T-helper 1 cell treated with Interleukin-12 subunit alpha and Interleukin-12 subunit beta and Interleukin-4 antibody, amounts not matched to agents 30 ng/mL and 1 ng/mL, for 36 hours (primary cell): Measurements from ENCODE around the gene C16orf89. TPM values are rescaled to one million over a fixed set of nuclear protein-coding genes. Genes with fewer than 3 reads are reported as not detected.

Source experiments
- intact Hi-C: fragments of 100-400 bp; cut with micrococcal nuclease; formaldehyde crosslinking; loops from one replicate; pipeline ENCODE4 v1.15.1; 2024
- total RNA-seq: library from RNA; stranded (reverse); gene quantifications from 2 replicates; pipeline ENCODE4 v1.2.3, GENCODE V29; 2022

The C16orf89 gene
- total RNA-seq, 1 donor from 2014 or later: not detected

DNA sequence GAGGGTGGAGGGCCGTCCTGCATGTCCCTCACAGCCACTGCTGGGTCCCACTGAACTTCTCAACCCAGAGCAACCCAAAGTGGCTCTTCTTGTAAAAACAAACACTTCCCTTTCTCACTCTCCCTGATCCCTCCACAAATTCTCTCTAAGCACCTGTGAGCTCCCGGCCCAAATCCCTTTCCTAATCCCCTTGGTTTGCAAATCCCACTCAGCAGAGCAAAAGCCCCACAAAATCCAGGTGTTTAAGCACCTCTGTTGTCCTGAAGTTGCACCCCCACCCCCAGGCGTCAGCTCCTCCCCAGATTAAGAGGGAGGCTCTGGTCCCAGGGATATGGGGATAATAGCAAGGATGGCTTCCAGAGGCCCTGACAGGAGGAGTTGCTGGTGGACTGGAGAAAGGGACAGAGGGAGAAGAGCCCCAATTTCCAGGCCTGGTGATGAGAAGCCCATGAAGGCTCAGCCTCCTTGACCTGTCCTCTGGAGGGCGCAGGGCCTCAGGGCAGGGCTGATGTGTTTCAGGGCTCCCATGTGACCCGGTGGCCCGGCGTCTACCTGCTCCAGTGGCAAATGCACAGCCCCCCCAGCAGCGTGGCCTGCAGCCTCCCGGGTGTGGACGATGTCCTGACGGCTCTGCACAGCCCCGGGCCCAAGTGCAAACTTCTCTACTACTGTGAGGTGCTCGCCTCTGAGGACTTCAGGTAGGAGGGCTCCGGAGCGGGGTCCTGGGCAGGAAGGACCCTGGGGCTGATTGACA, 55.0 kb downstream of the C16orf89 start:
- intact Hi-C loops: no loop called here

DNA sequence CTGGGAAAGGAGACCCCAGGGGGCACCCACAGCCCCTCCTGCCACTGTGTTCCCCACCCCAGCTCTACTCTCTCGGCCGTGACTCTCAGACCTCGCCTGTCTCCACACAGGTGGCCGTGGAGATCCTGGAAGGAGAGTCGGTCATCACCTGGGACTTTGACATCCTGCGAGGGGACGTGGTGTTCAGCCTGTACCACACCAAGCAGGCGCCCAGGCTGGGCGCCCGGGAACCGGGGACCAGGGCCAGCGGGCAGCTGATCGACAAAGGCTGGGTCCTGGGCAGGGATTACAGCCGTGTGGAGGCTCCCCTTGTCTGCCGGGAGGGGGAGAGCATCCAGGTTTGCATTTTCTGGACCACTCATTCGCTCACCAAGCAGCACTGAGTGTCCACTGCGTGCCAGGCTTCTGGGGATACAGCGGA, 57.4 kb downstream of the C16orf89 start:
- intact Hi-C loops: no loop called here

DNA sequence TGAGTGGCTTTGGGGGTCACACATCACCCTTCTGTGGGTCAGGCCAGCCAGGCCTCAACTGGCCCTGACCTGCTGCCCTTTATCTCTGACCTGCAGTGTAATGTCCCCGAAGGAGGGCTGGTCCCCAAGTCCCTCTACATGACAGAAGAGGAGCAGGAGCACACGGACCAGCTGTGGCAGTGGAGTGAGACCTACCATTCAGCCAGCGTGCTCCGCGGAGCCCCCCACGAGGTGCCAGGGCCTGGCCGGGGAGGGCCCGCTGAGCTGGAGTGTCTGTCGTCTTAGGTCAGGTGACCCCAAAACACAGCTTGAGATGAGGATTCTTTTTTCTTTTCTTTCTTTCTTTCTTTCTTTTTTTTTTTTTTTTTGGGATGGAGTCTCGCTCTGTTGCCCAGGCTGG, 58.5 kb downstream of the C16orf89 start:
- intact Hi-C loops: no loop called here

DNA sequence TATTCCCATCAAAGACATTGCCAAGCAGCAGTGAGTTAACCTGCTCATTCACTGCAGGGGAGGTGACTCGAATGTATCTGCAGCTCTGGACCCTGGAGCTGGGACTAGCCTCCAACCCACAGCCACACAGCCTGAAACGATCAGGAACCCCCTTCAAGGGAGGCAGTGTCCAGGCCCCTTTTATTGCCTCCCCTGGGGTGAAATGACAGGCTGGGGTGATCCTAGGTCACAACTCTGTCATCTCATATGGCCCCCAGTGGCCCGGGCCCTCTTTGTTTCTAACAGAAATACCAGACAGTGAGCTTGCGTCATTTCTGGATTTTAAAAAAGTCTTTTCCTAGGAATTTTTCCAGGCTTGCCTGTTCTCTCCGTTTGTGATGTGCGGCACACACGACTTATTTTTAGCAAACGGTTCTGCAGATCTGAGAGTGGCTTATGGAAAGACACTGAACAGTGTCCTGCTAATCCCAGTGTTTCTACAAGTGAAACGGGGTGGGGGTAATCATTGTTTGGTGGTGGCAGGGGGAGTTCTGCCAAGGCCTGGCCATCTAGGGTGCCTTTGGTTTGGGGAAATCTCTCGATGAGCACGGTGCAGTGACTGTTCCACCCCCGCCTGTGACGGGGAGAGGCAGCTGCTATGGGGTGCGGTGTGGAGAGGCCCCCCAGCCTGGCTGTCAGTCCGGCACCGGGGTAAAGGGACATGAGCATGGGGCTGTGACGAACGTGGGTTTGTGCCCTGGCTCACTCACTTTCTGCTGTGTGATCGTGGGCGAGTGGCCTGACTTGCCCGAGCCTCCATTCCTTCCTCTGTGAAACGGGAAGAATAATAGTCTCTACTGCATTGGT, 59.2 kb downstream of the C16orf89 start:
- intact Hi-C loops: no loop called here

DNA sequence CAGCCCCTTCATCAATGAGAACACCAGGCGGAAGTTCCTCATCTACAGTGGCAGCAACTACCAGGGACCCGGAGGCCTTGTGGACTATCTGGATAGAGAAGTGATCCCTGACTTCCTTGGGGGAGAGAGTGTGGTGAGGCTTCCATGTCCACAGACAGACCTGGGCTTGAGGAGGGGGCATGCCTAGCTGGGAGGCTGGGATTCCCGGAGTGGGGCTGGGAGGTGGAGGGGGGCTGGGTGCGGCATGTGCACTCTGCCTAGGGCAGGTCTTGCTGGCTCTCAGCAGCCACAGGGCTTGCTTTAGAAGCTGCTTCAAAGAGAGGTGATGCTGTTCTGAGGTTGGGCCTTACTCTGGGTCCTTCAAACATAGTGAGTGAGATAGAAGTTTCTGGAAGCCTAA, 59.8 kb downstream of the C16orf89 start:
- intact Hi-C loops: no loop called here

DNA sequence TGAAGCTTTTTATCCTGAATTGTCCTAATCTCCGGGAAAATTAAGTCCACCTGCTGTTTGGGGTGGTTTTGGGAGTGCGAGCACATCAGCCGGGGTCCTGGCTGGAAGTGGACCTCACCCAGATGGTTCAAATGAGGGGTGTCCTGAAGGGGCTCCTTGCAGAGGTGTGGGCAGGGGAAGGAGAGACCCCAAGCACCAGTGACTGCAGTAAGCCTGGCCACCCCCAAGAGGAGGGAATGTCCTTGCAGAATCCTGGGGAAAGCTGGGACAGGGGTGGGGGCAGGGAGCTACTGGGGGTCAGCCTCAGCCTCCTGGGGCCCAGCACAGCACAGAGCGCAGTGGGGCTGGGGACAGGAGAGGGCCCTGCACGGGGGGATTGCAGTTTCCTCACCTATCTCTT, 61.4 kb downstream of the C16orf89 start:
- intact Hi-C loops: no loop called here

DNA sequence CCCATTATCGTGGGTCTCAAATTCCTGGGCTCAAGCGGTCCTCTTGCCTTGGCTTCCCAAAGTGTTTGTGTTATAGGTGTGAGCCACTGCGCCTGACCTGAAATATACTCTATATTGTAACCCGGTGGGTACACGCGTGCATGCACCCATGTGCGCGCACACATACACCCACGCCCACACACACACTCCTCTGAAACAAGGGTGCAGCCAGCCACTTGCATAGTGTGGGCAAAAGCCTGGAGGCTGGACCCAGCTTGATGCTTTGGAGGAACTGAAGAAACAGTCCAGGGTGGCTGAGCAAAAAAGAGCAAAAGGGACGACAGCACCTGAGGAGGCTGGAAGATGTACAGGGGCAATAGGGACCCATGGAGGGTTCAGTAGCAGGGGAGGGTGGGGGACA, 61.9 kb downstream of the C16orf89 start:
- intact Hi-C loops: no loop called here

DNA sequence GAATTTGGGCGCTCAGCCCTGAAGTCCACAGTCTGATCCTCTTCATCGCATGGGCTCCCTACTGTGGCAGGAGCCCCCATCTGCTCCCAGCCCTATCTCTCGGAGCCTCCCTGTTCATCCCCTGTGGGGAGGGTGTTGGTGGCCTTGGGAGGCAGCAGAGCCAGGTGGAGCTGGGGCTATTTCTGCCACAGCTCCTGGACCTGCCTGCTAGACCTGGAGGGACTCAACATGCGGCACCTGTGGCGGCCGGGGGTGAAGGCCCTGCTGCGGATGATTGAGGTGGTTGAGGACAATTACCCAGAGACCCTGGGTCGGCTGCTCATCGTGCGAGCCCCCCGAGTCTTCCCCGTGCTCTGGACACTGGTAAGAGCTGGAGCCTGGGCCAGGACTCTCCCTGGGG, 62.5 kb downstream of the C16orf89 start:
- intact Hi-C loops: no loop called here

DNA sequence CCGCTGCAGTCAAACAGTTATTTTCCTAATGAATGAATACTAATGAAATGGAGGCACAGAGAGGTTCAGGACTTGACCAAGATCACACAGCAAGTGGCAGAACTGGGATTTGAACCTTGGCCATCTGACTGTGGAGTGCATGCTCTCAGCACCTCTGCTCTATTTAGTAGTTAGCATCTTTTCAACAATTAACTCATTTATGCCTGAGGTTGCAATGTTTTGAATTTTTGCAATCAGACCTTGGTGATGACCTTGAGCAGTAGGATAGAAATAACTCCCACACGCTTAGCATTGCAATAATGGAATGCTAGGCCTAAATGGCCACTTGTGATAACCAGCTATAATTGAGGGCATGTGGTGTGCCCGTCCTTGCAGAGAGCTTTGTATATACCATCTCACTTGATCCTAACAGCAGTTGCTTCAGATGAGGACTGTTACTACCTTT, 63.0 kb downstream of the C16orf89 start:
- intact Hi-C loops: no loop called here

DNA sequence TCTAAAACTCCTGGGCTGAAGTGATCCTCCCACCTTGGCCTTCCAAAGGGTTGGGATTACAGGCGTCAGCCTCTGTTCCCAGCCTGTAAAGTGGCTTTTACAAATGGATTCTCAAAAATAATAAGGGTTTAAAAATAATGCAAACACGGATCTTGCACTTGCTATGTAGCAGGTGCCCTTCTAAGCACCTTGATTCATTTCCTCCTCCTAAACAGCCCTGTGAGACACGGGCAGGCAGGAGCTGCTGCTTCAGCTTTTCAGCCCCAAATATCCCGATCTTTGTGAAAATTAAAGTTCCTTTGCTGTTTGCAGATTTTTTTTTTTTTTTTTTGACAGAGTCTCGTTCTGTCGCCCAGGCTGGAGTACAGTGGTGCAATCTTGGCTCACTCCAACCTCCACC, 63.8 kb downstream of the C16orf89 start:
- intact Hi-C loops: no loop called here

DNA sequence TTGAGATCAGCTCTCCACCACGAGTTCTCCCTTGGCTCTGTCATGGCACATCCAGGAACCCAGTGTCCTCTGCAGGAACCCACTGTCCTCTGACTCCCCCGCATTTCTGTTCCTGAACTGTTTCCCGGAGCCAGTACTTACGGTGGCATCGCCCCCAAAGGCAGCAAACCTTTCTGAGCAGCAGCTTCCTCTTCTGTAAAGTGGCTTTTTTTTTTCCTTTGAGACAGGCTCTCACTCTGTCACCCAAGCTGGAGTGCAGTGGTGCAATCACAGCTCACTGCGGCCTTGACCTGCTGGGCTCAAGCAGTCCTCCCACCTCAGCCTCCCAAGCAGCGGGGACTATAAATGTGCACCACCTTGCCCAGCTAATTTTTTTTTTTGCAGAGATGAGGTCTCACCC, 64.2 kb downstream of the C16orf89 start:
- intact Hi-C loops: no loop called here

DNA sequence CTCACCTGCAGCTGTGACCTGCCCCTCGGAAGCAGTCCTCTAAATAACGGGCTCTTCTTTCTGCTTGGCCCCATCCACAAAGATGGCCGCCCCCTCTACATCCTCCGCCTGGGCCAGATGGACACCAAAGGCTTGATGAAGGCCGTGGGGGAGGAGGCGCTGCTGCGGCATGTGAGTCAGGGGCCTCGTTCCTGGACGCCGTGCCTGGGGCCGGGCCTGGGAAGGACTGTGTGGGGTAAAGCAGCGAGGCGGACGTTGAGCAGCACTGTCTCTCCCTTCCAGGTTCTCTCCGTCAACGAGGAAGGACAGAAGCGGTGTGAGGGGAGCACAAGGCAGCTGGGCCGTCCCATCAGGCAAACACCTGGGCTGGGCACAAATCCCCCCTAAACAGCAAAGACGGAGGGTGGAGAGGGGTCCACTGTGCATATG, 65.2 kb downstream of the C16orf89 start:
- intact Hi-C loops: no loop called here

DNA sequence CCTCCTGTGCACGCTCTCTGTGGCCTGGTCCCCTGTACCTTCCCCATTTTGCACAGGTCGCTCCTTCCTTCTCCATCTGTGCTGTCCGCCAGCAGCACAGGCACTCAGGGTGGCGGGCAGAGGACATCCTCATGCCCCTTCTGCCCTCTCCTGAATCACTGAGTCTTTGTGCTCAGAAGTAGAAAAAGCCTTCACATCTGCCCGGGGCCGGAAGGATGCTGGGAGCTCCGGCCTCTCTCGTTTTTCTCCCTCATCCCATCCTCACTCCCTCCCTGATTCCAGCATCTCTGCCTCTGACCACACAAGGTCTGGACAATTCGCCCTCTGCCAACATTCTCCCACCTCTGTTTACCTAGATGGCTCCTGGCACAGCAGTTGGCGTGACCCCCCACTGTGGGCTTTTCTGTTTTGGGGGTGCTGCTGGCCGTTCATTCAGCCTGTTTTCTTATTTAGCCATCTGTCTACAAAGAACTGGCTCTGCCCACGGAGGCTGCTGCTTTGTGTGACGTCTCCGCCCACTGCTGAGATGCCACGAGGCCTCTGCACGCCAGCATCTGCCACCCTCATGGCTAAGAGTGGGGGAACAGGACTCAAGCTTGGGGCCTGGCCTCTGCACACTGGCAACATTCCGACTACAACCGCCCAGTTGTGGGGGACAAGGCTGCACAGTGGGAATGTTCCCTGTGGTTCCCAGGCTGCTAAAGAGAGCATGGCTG, 70.9 kb downstream of the C16orf89 start:
- intact Hi-C loops: no loop called here

Other genes with a start within 250 kb of the C16orf89 start
- gene GLYR1, start 218.7 kb downstream of the C16orf89 start, total RNA-seq: 115 and 120 TPM in 2 replicates
- 42.1 and 45.4 TPM in 2 replicates for gene UBN1, start 218.5 kb downstream of the C16orf89 start, total RNA-seq
- gene PPL, start 128.8 kb downstream of the C16orf89 start, total RNA-seq: not detected in 2 replicates
- not detected in 2 replicates for gene SEC14L5, start 107.6 kb downstream of the C16orf89 start, total RNA-seq
- 14.5 and 14.9 TPM in 2 replicates for gene NAGPA, start 32.0 kb downstream of the C16orf89 start, total RNA-seq
- gene ALG1, start 5.9 kb upstream of the C16orf89 start, total RNA-seq: 34.1 and 34.5 TPM in 2 replicates
- gene EEF2KMT, start 31.8 kb upstream of the C16orf89 start, total RNA-seq: 10.0 and 12.1 TPM in 2 replicates